ENCODE results near the gene TNNI3K. TPM values are rescaled to one million over a fixed set of nuclear protein-coding genes. Genes with fewer than 3 reads are reported as not detected.

The TNNI3K gene
- polyA plus RNA-seq, 1 experiment, result 1.1 TPM

DNA sequence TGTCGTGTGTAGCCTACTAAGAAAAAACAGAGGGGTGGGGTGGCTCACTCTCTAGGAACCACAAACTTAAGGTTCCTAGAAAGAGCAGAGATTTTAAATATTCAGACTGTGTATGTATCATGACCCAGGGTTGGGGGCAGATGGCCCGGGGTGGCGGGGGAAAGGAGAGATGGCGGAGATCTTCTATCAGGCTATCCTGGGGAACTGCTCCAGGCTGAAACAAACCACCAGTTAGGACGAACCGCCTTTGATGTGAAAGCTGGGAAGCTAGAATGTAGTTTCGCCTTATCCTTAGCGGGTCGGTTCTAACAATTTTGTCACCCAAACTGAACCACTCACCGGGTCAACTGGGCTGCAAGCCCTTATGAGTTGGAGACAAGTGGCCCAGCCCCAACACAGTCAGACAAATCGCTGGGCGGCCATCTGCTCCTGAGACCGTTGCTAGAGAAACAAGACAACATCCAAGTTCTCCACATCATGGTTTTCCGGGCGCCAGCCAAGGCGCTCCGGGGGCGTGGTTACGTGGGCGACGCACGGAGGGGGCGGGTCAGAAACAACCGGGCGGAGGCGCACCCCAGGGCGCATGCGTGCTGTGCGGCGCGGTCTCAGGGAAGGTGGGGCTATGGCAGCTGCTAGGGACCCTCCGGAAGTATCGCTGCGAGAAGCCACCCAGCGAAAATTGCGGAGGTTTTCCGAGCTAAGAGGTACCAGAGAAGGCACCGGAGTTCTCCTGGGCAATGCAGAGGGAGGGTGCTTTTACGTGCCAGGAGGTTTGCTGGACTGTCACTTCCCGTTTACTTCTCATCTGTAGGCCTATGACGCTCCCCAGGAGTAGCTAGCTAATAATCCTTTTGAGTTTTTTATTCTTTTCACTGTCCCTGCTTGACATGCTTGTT, 37.3 kb upstream of the TNNI3K start, which contains the start of the genes FPGT and LRRIQ3:
Gene FPGT, plus strand, starts transcription at position 586 of the 896 bp plus-strand sequence. Its CDS starts 37 bp downstream, at position 623.
Gene LRRIQ3, minus strand, starts transcription at position 520 of the 896 bp plus-strand sequence. CDS start 14,492 bp downstream, outside the sequence.
- H3K27ac ChIP-seq (ENCODE audit: low read depth, low read length), result peak within 1 kb of the TSS; percentile 82
- peak within 1 kb of the TSS; percentile 86 for H3K4me3 ChIP-seq (ENCODE audit: low read depth, low read length)
- TF ChIP-seq, protein P1, sequence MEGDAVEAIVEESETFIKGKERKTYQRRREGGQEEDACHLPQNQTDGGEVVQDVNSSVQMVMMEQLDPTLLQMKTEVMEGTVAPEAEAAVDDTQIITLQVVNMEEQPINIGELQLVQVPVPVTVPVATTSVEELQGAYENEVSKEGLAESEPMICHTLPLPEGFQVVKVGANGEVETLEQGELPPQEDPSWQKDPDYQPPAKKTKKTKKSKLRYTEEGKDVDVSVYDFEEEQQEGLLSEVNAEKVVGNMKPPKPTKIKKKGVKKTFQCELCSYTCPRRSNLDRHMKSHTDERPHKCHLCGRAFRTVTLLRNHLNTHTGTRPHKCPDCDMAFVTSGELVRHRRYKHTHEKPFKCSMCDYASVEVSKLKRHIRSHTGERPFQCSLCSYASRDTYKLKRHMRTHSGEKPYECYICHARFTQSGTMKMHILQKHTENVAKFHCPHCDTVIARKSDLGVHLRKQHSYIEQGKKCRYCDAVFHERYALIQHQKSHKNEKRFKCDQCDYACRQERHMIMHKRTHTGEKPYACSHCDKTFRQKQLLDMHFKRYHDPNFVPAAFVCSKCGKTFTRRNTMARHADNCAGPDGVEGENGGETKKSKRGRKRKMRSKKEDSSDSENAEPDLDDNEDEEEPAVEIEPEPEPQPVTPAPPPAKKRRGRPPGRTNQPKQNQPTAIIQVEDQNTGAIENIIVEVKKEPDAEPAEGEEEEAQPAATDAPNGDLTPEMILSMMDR (IDR thresholded peaks at IDR 0.05; ENCODE audit: low read depth, low read length), result no peak
- CTCF ChIA-PET, result interaction anchor here (1.0 to 1.5 kb wide), 2 partner anchors 45 to 271 kb away, joined by 3 to 9 read pairs; no protein-coding TSS in a partner anchor
- H3K9me3 ChIP-seq (ENCODE audit: control insufficient read depth, insufficient read depth, low read length), result no peaks in the 10 kb centered on the region
- POLR2A ChIA-PET, result no interaction called here
- DNase-seq (ENCODE audit: low read depth, low spot score), result peak; percentile 87
- H3K27me3 ChIP-seq (ENCODE audit: control insufficient read depth, insufficient read depth, low read length), result no peaks in the 10 kb centered on the region

DNA sequence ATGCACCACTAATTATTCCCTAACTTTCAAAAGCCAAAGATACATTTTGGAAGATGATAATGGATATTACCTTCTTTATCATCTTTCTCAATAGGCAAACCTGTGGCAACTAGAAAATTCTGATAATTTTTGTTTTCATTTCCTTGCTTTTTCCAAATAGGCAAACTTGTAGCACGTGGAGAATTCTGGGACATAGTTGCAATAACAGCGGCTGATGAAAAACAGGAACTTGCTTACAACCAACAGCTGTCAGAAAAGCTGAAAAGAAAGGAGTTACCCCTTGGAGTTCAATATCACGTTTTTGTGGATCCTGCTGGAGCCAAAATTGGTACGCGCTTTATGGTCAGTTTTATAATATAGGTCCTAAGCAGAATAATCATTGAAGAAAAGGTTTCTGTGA, 35.7 kb upstream of the TNNI3K start:
- H3K4me3 ChIP-seq (ENCODE audit: low read depth, low read length), result no peak overlapping the region
- H3K9me3 ChIP-seq (ENCODE audit: control insufficient read depth, insufficient read depth, low read length), result no peaks in the 10 kb centered on the region
- no peaks in the 10 kb centered on the region for H3K27me3 ChIP-seq (ENCODE audit: control insufficient read depth, insufficient read depth, low read length)
- TF ChIP-seq, protein P1 (IDR thresholded peaks at IDR 0.05; ENCODE audit: low read depth, low read length), result no peak
- DNase-seq (ENCODE audit: low read depth, low spot score), result no peak
- POLR2A ChIA-PET, result no interaction called here
- CTCF ChIA-PET, result no interaction called here
- H3K27ac ChIP-seq (ENCODE audit: low read depth, low read length), result no peak overlapping the region

DNA sequence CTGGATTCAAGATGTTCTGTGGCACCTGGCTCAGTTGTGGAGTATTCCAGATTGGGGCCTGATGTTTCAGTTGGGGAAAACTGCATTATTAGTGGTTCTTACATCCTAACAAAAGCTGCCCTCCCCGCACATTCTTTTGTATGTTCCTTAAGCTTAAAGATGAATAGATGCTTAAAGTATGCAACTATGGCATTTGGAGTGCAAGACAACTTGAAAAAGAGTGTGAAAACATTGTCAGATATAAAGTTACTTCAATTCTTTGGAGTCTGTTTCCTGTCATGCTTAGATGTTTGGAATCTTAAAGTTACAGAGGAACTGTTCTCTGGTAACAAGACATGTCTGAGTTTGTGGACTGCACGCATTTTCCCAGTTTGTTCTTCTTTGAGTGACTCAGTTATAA, 29.9 kb upstream of the TNNI3K start:
- TF ChIP-seq, protein P1 (IDR thresholded peaks at IDR 0.05; ENCODE audit: low read depth, low read length), result no peak
- Histone ChIP-seq H3K4me3 (ENCODE audit: low read depth, low read length) (no peak overlapping the region), H3K9me3 (ENCODE audit: control insufficient read depth, insufficient read depth, low read length) (no peaks in the 10 kb centered on the region), H3K27ac (ENCODE audit: low read depth, low read length) (no peak overlapping the region), H3K27me3 (ENCODE audit: control insufficient read depth, insufficient read depth, low read length) (no peaks in the 10 kb centered on the region)
- POLR2A ChIA-PET, result no interaction called here
- DNase-seq (ENCODE audit: low read depth, low spot score), result peak; percentile 30
- CTCF ChIA-PET, result interaction anchor here (0.5 to 1.2 kb wide), 2 partner anchors 14 to 263 kb away, joined by 4 read pairs; no protein-coding TSS in a partner anchor

DNA sequence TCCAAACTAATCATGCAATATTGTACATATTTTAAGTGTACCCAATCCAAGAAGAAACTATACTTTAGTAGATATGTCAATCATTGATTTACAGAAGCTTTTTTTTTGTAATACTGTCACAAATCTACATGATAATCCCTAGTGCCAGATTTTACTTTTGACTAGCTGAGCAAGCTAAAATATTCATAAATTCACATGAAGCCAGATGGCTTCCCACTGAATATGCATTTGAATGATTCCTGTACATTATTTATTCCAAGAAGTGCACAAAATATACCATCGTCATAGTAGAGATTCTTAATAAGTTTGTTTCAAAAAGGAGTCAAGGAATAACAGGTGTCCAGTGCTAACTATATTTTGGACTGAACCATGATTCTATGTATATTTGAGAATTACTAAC, 20.0 kb upstream of the TNNI3K start:
- Histone ChIP-seq H3K9me3 (ENCODE audit: control insufficient read depth, insufficient read depth, low read length) (no peaks in the 10 kb centered on the region), H3K27me3 (ENCODE audit: control insufficient read depth, insufficient read depth, low read length) (no peaks in the 10 kb centered on the region), H3K27ac (ENCODE audit: low read depth, low read length) (no peak overlapping the region), H3K4me3 (ENCODE audit: low read depth, low read length) (no peak overlapping the region)
- TF ChIP-seq, protein P1 (IDR thresholded peaks at IDR 0.05; ENCODE audit: low read depth, low read length), result no peak
- no peak for DNase-seq (ENCODE audit: low read depth, low spot score)
- ChIA-PET CTCF (no interaction called here), POLR2A (no interaction called here)

DNA sequence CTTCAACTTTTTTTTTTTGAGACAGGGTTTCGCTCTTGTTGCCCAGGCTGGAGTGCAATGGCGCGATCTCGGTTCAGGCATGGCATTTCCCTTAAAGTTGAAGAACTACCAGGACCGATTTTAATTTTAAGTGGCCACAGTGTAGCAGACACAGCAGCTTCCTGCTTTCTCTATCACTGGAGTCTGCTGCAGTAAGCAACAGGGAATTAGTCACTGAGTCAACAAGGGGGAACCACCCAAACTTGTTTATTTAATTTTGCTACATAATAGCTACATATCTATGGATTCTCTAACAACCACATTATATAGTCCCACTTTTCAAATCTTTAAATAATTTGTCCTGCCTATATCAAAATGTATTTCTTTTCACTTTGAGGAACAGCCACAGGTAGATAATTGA, 12.5 kb upstream of the TNNI3K start:
- no peak overlapping the region for H3K27ac ChIP-seq (ENCODE audit: low read depth, low read length)
- H3K4me3 ChIP-seq (ENCODE audit: low read depth, low read length), result no peak overlapping the region
- TF ChIP-seq, protein P1 (IDR thresholded peaks at IDR 0.05; ENCODE audit: low read depth, low read length), result no peak
- CTCF ChIA-PET, result interaction anchor here (1.1 to 1.5 kb wide), 2 partner anchors 246 to 281 kb away, joined by 3 read pairs; no protein-coding TSS in a partner anchor
- H3K27me3 ChIP-seq (ENCODE audit: control insufficient read depth, insufficient read depth, low read length), result no peaks in the 10 kb centered on the region
- POLR2A ChIA-PET, result no interaction called here
- H3K9me3 ChIP-seq (ENCODE audit: control insufficient read depth, insufficient read depth, low read length), result no peaks in the 10 kb centered on the region
- DNase-seq (ENCODE audit: low read depth, low spot score), result no peak
